ENCODE data around the gene GARIN5B.
"Not testable (repeated sequence)": the region's sequence is repeated elsewhere in the genome, so short reads cannot be mapped to it uniquely, and the experiment has no call there.

GARIN5B gene

GRCh38 chr19:55346725-55347441 is 16.2 kb downstream of the GARIN5B start:
- no peak for DNase-seq

GRCh38 chr19:55345818-55346724 is 17.0 kb downstream of the GARIN5B start:
- DNase-seq: no peak

- no peak for DNase-seq
Observed at GRCh38 chr19:55345101-55345817, 17.8 kb downstream of the GARIN5B start.

- DNase-seq: peak; percentile 37
Observed at GRCh38 chr19:55344444-55344843, 18.6 kb downstream of the GARIN5B start.

- no peak for DNase-seq
Observed at GRCh38 chr19:55341595-55342531, 21.2 kb downstream of the GARIN5B start.

- peak; percentile 29 for DNase-seq
Observed at GRCh38 chr19:55341171-55341588, 21.9 kb downstream of the GARIN5B start.

- DNase-seq: no peak
Observed at GRCh38 chr19:55340784-55341147, 22.3 kb downstream of the GARIN5B start.

GRCh38 chr19:55339889-55340783 is 22.9 kb downstream of the GARIN5B start:
- no peak for DNase-seq

- DNase-seq: peak; percentile 100
Observed at GRCh38 chr19:55339105-55339888, 23.8 kb downstream of the GARIN5B start, which contains the start of gene KMT5C. KMT5C (plus strand) TSS chr19:55339876; CDS start chr19:55341937, 2,061 bp downstream.

- DNase-seq: no peak
Observed at GRCh38 chr19:55336101-55336500, 27.0 kb downstream of the GARIN5B start.

GRCh38 chr19:55333870-55334269 is 29.2 kb downstream of the GARIN5B start:
- no peak for DNase-seq

GRCh38 chr19:55329791-55330190 is 33.3 kb downstream of the GARIN5B start:
- DNase-seq: not testable (repeated sequence)

GRCh38 chr19:55328774-55329318 is 34.2 kb downstream of the GARIN5B start:
- DNase-seq: not testable (repeated sequence)

GRCh38 chr19:55325172-55325571 is 37.9 kb downstream of the GARIN5B start, which contains the start of gene TMEM150B:
TMEM150B (minus strand) TSS chr19:55325341; CDS start chr19:55321036, 4,305 bp downstream.
- no peak for DNase-seq

- no peak for DNase-seq
Observed at GRCh38 chr19:55324662-55325061, 38.4 kb downstream of the GARIN5B start.

GRCh38 chr19:55322204-55322885 is 40.7 kb downstream of the GARIN5B start:
- no peak for DNase-seq

- no peak for DNase-seq
Observed at GRCh38 chr19:55321466-55322137, 41.5 kb downstream of the GARIN5B start.

GRCh38 chr19:55320844-55321419 is 42.1 kb downstream of the GARIN5B start:
- DNase-seq: no peak

Measured in NCI-H1694 (cell line).